Stimulated activated naive CD8-positive, alpha-beta T cell treated with anti-CD3 and anti-CD28 coated beads, Interleukin-15, Interleukin-2, amounts not matched to agents 100 U/mL and 50 U/mL, for 24 hours (primary cell): Measurements from ENCODE around the gene ELOF1.

ENCODE experiments used
- ATAC-seq: fragments of 150-1000 bp; cut with Tn5 transposase; one replicate; pipeline ENCODE4 v1.10.0; 2021
- DNase-seq: peaks from one replicate; pipeline ENCODE4 v3.0.0; 2021

Gene ELOF1

GRCh38 chr19:11535792-11536595 is 23.0 kb downstream of the ELOF1 start:
- DNase-seq (peak; percentile 96), ATAC-seq (peak; percentile 74)

- DNase-seq (no peak), ATAC-seq (no peak)
These were observed 24.1 kb downstream of the ELOF1 start for GRCh38 chr19:11534948-11535347.

- no peak for ATAC-seq
These were observed 24.5 kb downstream of the ELOF1 start for GRCh38 chr19:11534538-11534937.

GRCh38 chr19:11530432-11530831 is 28.6 kb downstream of the ELOF1 start:
- no peak for ATAC-seq
- peak; percentile 65 for DNase-seq

More at GRCh38 chr19:11534538-11534937, 24.5 kb downstream of the ELOF1 start:
- DNase-seq: no peak

GRCh38 chr19:11528551-11529341 is 30.3 kb downstream of the ELOF1 start, which contains the start of gene ECSIT:
Gene ECSIT, minus strand, starts transcription at chr19:11529134. Its CDS starts 9,964 bp downstream, at chr19:11519170.
- ATAC-seq (peak; percentile 96), DNase-seq (peak; percentile 94)

GRCh38 chr19:11519138-11519537 is 39.9 kb downstream of the ELOF1 start:
- DNase-seq (no peak), ATAC-seq (no peak)

GRCh38 chr19:11513946-11514345 is 45.1 kb downstream of the ELOF1 start:
- DNase-seq: no peak
- no peak for ATAC-seq

GRCh38 chr19:11510444-11510843 is 48.6 kb downstream of the ELOF1 start:
- DNase-seq (no peak), ATAC-seq (no peak)

GRCh38 chr19:11507370-11508078 is 51.5 kb downstream of the ELOF1 start:
- no peak for DNase-seq
- no peak for ATAC-seq

GRCh38 chr19:11506967-11507366 is 52.1 kb downstream of the ELOF1 start:
- DNase-seq (no peak), ATAC-seq (no peak)

GRCh38 chr19:11506101-11506555 is 52.9 kb downstream of the ELOF1 start:
- DNase-seq: no peak
- peak; percentile 21 for ATAC-seq

- DNase-seq (peak; percentile 95), ATAC-seq (peak; percentile 73)
These were observed 53.4 kb downstream of the ELOF1 start, which contains the start of gene ZNF653 for GRCh38 chr19:11505504-11506100. Gene ZNF653, minus strand, starts transcription at chr19:11505839. Its CDS starts 53 bp downstream, at chr19:11505786.

GRCh38 chr19:11505032-11505503 is 54.0 kb downstream of the ELOF1 start:
- ATAC-seq (peak; percentile 95), DNase-seq (peak; percentile 99)

GRCh38 chr19:11504502-11505031 is 54.5 kb downstream of the ELOF1 start:
- ATAC-seq (no peak), DNase-seq (no peak)
